Hepatocyte (in vitro differentiated cells): ENCODE measurements around the gene OR2V2.

Source experiments
- EZH2 ChIP-seq: fragments of 200-600 bp; sonication (generic); IDR thresholded peaks from 2 replicates; pipeline ENCODE4 v1.6.1; 2016; ENCODE audit warnings: antibody characterized with exemption, mild to moderate bottlenecking, borderline replicate concordance
- TF ChIP-seq, protein P1 (sequence below): fragments of 200-600 bp; sonication (generic); IDR thresholded peaks from 2 replicates; pipeline ENCODE4 v1.5.1; 2016; ENCODE audit warnings: antibody characterized with exemption, mild to moderate bottlenecking; ENCODE audit not compliant: poor library complexity

DNA sequence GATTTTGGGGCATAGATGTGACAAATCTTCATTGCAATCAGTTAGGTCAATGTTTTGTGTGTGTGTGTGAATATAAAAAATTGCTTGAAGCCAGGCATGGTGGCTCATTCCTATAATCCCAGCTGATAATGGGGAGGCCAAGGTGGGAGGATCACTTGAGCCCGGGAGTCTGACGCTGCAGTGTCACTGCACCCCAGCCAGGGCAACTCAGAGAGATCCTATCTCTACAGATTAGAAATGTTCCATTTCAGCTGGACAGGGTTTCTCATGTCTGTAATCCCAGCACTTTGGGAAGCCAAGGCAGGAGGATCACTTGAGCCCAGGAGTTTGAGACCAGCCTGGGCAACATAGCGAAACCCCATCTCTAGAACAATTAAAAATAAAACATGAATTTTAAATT lies 11.5 kb downstream of the OR2V2 start:
- TF ChIP-seq, protein P1, sequence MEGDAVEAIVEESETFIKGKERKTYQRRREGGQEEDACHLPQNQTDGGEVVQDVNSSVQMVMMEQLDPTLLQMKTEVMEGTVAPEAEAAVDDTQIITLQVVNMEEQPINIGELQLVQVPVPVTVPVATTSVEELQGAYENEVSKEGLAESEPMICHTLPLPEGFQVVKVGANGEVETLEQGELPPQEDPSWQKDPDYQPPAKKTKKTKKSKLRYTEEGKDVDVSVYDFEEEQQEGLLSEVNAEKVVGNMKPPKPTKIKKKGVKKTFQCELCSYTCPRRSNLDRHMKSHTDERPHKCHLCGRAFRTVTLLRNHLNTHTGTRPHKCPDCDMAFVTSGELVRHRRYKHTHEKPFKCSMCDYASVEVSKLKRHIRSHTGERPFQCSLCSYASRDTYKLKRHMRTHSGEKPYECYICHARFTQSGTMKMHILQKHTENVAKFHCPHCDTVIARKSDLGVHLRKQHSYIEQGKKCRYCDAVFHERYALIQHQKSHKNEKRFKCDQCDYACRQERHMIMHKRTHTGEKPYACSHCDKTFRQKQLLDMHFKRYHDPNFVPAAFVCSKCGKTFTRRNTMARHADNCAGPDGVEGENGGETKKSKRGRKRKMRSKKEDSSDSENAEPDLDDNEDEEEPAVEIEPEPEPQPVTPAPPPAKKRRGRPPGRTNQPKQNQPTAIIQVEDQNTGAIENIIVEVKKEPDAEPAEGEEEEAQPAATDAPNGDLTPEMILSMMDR, result no peak
- no peak for TF ChIP-seq EZH2
